AML-193 (cell line): ENCODE measurements around the gene CDC16.

Source experiments
- DNase-seq, 2 experiments: peaks; one replicate each; lab custom pipeline; 2025; lab: John Stamatoyannopoulos, UW

Gene CDC16

DNA sequence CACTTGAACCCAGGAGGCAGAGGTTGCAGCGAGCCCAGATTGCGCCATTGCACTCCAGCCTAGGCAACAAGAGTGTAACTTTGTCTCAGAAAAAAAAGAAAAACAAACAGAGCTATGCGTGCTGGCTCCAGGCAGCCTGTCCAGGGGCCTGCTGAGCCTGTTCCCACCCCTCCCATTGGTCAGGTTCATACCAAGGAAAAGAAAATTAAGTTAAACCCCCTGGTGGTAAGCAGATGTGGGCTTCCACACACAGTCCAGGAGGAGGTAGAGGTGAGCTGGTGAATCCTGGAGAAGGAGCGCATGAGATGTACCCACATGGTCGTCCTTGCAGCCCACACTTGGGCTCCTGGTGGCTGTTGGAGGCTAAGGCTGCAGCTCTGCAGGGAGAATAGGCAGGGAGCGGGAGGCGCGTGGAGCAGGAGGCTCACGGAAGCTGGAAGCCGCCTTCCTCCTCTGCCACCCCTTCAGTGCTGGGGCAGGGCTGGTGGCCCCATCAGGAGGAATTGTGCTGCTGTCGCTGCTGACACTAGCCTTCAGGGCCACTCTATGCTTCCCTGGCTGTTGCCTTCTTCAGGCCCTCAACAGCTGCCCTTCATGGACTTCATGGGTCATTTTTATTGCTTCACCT is 69.1 kb downstream of the CDC16 start:
- DNase-seq: no peak

DNA sequence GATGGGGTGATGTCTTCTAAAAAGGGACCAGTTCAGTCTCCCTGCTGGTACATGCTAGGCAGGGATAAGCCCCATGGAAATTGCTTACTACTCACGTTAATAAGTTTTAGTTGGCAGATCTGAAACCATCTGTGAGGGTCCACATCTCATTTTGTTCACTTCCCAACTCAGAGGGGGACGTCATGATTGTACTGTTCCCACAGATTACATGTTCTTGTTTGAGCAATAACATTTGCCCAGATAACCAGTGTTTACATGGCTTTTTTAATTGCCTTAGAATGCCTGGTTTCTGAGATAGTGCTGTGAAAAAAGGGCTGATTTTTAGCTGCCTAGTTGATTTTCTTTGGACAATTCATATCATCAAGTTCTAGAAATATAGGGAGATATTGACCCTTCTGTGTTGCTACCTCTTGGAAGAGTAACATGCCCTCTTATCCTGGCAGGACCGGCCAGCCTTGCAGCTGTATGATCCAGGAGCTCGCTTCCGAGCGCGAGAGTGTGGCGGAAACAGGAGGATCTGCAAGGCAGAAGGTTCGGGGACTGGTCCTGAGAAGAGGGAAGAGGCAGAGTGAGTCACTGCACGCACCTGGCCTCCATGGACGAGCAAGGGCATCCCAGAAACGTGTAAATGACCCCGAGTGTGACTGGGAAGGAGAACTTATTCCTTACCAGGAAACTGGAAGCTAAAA is 69.8 kb downstream of the CDC16 start:
- DNase-seq: no peak

DNA sequence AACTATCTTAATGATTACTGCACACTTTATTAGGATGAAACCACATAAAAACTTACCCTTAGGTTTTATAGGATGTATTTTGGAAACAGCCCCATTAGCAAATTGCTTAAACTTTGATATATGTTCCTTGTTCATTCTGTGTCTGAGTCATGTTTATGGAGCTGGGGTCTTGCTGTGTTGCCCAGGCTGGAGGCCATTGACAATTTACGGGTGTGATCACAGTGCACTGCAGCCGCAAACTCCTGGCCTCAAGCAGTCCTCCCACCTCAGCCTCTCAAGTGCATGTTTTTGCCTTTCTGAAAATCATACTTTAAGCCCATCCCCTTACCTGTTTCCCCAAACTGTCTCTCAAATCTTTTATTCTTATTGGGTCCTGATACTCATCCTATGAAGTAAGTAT is 74.4 kb downstream of the CDC16 start:
- no peak for DNase-seq

DNA sequence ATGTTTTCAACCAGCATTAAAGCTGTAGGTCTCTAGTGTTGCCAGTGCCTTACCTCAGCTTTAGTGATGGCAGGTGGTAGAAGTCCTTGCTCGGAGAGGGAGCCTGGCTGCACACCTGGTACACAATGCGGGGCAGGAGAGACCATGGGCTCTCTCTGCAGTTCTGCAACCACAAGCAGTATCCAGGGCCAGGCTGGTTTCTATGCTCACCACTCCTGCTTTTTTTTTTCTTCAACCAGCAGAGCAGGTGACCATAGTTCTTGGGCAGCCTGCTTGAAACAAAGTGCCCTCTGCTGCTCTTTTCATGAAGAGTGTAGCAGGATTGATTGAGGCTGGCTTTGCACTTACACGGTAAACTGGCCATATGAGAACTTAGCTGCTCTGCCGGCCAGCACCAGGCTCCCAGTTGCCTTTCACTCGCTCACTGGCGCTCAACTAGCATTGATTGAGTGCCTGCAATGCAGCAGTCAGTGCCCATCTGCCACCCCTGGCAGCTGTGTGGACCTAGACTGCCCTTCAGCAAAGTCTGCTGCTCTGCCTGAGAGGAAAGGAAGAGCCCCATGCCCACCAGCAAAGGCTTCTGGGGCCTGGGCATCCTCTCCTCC is 75.2 kb downstream of the CDC16 start:
- no peak for DNase-seq

DNA sequence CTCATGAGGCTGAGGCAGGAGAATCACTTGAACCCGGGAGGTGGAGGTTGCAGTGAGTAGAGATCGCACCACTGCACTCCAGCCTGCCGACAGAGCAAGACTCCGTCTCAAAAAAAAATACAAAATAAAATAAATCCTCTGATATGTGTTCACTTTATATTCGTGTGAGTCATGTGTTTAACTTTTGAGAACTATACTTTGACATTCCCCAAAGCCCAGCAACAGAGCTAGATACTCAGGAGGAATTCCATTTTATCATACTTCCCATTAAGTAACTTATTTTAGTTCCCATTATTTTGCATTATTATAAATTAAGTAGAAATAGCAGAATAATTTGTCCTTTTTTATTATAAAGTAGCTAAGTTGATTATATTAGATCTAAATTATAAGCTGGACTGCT is 76.3 kb downstream of the CDC16 start:
- DNase-seq: no peak

DNA sequence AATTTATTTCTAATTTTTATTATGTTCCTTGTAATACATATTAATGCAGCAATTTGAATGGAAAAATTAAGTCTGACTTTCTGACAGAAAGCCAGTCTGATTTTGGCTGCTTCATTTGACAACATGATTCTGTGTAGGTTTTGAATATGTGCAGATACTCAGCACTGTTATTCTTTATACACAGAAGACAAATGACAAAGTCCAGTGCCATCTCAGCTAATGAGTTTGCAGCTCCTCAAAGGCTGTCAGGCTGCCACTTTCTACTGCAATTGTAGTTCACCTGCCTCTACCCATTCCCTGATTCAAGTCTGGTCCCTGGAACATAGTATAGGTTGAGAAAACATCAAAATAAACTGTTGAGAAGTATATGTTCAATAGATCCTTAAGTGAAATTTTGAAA is 76.7 kb downstream of the CDC16 start:
- DNase-seq: no peak

DNA sequence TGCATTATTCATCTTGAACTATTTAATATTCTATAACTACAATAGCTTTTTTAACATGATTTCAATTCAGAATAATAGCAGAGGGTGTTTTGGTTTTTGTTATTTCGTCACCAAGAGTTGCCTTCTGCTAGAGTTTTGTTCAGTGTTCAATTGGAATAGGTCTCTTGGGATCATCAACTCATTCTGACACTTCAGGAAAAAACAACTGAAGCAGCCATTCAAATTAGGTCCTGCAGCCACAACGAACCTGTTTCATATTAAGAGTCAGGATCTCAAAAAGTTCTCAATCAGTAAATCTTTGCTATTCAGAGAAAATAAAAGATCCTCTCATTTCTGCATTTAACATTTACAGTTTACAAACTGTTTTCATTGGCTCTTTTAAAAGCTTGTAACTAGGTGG is 77.2 kb downstream of the CDC16 start:
- no peak for DNase-seq

DNA sequence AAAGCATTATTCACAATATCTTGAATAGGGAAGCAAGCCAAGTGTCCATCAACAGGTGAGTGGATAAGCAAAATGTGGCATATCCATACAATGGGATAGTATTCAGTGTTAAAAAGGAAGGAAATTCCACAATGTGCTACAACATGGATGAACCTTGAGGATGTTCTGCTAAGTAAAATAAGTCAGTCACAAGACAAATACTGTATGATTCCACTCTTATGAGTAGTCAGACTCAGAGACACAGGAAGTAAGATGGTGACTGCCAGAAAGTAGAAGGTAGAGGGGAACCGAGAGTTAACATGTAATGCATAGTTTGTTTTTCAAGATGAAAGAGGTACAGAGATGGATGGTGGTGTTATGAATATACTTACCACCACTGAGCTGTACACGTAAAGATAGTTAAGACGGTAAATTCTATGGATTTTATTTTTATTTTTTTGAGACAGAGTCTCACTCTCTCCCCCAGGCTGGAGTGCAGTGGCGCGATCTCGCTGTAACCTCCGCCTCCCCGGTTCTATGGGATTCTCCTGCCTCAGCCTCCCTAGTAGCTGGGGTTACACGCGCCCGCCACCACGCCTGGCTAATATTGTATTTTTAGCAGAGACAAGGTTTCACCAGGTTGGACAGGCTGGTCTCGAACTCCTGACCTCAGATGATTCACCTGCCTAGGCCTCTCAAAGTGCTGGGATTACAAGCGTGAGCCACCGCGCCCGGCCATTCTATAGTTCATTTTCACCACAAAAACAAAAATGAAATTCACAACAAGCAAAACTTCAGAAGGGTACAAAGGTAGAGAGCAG is 78.6 kb downstream of the CDC16 start:
- DNase-seq: no peak

DNA sequence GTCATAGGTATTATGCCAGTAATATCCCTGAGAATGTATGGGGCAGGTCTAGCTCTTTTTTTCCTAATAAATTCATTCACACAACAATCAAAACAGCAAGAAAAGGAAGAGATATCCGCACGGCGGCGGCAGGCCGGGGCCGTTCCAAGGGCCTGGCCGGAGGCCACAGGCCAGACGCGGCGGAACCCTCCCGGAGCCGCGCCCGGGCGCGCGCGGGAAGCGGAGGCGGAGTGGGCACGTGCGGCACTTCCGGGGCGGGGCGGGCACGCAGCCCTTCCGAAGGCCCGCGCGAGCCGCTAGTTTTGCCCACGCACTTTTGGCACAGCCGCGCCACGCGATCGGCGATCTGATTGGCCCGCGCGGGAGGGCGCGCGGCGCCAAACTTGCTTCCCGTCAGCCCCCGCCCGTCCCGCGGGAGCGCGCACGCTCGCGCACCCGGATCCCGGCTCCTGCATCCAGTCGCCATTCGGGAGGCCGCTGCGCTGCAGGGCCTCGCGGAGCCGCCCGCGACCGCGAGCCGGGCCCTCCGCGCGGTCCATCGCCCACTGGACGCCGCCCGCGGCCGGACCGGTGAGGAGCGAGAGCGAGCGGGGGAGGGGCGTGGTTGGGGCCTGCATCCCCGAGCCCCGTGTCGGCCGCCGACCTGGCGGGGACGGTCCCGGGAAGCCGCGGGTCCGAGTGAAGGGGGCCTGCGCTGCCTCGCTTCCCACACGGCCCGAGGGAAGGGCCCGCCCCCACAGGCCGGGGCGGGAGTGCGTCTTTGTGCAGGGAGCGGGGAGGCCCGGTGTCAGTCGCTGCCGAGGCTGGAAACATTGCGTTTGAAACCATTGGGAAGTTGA is 79.6 kb downstream of the CDC16 start, which contains the start of gene CHAMP1:
Gene CHAMP1 (plus strand): TSS at position 430 of the 839 bp plus-strand sequence. CDS start 9,340 bp downstream, outside the sequence.
- peak; percentile 95 to 98 for DNase-seq

DNA sequence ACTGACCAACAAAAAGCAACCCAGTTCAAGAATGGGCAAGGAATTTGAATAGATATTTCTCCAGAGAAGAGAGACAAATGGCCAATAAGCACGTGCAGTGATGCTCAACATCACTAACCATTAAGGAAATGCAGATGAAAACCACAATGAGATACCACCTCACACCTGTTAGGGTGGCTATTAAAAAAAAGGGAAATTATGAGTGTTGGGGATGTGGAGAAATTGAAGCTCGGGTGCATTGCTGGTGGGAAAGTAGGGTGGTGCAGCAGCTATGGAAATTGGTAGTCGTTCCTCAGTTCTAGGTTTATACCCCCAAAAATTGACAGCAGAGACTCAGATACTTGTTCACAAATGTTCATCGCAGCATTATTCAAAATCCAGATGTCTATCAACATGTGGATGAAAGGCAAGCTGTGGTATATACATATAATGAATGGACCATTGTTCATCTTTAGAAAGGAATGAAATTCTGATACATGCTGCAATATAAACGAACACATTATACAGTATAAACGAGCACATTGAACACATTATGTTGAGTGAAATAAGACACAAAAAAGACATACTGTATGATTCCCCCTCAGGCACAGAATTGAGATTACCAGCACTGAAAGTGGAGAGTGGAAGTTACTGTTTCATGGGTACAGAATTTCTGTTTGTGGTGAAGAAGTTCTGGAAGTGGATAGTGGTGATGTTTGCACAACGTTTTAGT is 80.5 kb downstream of the CDC16 start:
- peak; percentile 16 to 26 for DNase-seq

DNA sequence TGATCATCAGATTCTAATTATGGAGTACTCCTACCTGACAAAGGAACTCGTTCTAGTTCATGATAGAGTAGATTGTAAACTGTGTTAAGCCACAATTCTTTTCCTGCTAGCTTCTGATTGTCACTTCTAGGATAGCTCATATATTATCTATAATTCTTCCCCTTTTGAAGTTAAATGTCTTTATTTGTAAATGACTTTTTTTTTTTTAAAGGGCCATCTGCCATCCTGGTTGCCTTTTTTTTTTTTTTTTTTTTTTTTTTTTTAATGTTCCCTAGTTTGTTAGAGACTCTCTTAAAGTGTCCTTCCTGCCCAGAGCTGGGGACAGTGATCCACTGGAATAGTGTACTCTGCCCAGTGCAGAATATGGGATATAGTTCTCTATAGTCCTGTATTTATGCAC is 83.9 kb downstream of the CDC16 start:
- DNase-seq: no peak

DNA sequence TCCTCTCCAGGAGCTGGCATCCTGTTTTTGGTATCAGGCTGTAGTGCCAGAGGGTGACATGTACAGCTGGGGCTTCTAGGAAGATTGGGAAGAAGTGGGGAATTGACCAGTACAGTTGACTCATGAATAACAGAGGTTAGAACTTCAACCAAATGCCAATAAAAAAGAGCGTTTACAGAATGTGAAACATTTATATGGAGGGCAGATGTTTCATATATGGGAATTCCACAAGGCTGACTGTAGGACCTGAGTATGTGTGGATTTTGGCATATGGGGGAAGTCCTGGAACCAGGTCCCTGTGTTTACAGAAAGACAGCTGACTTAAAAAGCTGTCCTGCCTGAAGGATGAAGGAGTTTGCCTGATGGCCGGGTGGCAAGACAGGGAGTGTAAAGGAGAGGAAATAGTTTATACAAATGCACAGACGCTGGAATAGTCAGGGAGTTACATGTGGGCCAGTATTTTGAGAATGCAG is 84.8 kb downstream of the CDC16 start:
- DNase-seq: no peak

DNA sequence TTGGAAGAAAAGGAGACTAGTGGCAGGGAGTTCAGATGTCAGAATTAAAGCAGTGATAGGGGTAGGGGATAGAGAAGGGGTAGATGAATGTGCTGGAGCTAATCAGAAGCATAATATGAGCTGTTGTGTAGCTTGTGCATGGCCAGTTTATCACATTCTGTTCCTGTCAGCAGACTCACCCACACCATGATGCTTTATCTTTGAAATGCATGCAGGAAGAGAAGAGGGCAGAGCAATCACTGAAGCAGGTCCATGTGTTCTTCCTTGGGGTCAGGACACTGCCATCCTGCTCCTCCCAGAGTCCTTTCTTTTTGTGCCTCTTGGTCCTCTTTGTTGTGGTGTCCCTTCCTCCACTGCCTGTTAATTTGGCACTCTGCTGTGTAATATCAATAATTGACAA is 85.4 kb downstream of the CDC16 start:
- no peak for DNase-seq

DNA sequence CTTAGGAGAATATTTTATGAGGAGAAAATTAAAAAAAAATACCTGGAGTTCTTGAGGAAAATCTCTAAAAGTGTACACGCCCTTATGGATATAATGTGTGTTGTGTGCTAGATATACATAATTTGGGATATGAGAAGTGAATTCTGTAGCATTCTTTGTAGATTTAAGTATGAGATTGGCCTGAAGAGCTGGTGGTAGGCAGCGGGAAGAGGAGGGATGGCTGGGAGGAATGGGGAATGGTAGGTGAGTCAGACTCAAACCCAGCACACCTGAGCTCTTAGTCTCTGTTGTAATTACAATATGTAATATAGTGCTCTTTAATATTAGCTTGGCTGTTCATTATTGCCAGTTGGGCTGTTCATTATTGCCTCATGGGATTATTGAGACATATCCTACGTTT is 86.6 kb downstream of the CDC16 start:
- DNase-seq: no peak
